ENCODE data around the gene GNG12. TPM values are rescaled to one million over a fixed set of nuclear protein-coding genes. Genes with fewer than 3 reads are reported as not detected.

Gene GNG12
- total and polyA plus RNA-seq, 9 of the 15 experiments (the other 6 are each of a cell fraction or from before 2014, with no cell fraction given) = 2.6 to 6.0 (median 4.1) TPM

GRCh38 chr1:67780637-67781036 lies 52.6 kb downstream of the GNG12 start (continued):
- TF ChIP-seq, protein P1, sequence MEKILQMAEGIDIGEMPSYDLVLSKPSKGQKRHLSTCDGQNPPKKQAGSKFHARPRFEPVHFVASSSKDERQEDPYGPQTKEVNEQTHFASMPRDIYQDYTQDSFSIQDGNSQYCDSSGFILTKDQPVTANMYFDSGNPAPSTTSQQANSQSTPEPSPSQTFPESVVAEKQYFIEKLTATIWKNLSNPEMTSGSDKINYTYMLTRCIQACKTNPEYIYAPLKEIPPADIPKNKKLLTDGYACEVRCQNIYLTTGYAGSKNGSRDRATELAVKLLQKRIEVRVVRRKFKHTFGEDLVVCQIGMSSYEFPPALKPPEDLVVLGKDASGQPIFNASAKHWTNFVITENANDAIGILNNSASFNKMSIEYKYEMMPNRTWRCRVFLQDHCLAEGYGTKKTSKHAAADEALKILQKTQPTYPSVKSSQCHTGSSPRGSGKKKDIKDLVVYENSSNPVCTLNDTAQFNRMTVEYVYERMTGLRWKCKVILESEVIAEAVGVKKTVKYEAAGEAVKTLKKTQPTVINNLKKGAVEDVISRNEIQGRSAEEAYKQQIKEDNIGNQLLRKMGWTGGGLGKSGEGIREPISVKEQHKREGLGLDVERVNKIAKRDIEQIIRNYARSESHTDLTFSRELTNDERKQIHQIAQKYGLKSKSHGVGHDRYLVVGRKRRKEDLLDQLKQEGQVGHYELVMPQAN (IDR thresholded peaks at IDR 0.05; ENCODE audit: borderline replicate concordance) = no peak
- no peak for TF ChIP-seq ZNF778 (CRISPR knock-in tag; IDR thresholded peaks at IDR 0.05)
- TF ChIP-seq BHLHE40 (IDR thresholded peaks at IDR 0.05; ENCODE audit: low read length) = no peak
- no peak for TF ChIP-seq FIP1L1 (IDR thresholded peaks at IDR 0.05; ENCODE audit: low read depth, low read length, poor library complexity, severe bottlenecking)
- TF ChIP-seq, protein P2, sequence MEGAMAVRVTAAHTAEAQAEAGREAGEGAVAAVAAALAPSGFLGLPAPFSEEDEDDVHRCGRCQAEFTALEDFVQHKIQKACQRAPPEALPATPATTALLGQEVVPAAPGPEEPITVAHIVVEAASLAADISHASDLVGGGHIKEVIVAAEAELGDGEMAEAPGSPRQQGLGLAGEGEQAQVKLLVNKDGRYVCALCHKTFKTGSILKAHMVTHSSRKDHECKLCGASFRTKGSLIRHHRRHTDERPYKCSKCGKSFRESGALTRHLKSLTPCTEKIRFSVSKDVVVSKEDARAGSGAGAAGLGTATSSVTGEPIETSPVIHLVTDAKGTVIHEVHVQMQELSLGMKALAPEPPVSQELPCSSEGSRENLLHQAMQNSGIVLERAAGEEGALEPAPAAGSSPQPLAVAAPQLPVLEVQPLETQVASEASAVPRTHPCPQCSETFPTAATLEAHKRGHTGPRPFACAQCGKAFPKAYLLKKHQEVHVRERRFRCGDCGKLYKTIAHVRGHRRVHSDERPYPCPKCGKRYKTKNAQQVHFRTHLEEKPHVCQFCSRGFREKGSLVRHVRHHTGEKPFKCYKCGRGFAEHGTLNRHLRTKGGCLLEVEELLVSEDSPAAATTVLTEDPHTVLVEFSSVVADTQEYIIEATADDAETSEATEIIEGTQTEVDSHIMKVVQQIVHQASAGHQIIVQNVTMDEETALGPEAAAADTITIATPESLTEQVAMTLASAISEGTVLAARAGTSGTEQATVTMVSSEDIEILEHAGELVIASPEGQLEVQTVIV (CRISPR knock-in tag; IDR thresholded peaks at IDR 0.05; ENCODE audit: borderline replicate concordance) = no peak

GRCh38 chr1:67777440-67777839 lies 55.8 kb downstream of the GNG12 start:
- DNase-seq (ENCODE audit: extremely low read depth in 1 of 4, low spot score in 3 of 4) (no peak), ATAC-seq (no peak), FAIRE-seq (no peak)
- Histone ChIP-seq H3K79me2 (ENCODE audit: control insufficient read depth, insufficient read depth, low read length) (no peaks in the 10 kb centered on the region), H3K27me3 (ENCODE audit: control insufficient read depth in 2 of 2, insufficient read depth in 2 of 2, low read length in 2 of 2) (peaks cover 4 to 5% of the 10 kb centered on the region in 2 experiments; a peak in 3 of 5 replicates), H3K9me3 (replicated peaks; ENCODE audit: control insufficient read depth, insufficient read depth, low read depth, low read length) (no peaks in the 10 kb centered on the region), H2AFZ (ENCODE audit: low read depth, low read length) (no peak overlapping the region), H3K9me1 (ENCODE audit: control insufficient read depth, insufficient read depth, low read length) (no peaks in the 10 kb centered on the region), H3K36me3 (ENCODE audit: control insufficient read depth, insufficient read depth, low read length) (no peaks in the 10 kb centered on the region), H3K4me1 (replicated peaks in 1 of 2; ENCODE audit: control insufficient read depth in 2 of 2, insufficient read depth in 2 of 2, low read length in 2 of 2) (no peaks in the 10 kb centered on the region; a peak in 1 of 5 replicates), H4K20me1 (replicated peaks; ENCODE audit: control insufficient read depth, insufficient read depth, low read length) (no peaks in the 10 kb centered on the region), H3K4me3 (no peak overlapping the region), H3K4me2 (ENCODE audit: insufficient read depth, low read length) (no peak overlapping the region), H3K27ac (ENCODE audit: extremely low read depth, low read depth, low read length) (no peak overlapping the region), H3K9ac (ENCODE audit: insufficient read depth in 1 of 2, low read depth in 2 of 2, low read length in 2 of 2) (no peak overlapping the region)
- TF ChIP-seq NR4A1 (CRISPR knock-in tag; IDR thresholded peaks at IDR 0.05) (no peak), NR4A1 (tag; IDR thresholded peaks at IDR 0.05) (no peak), SRSF9 (IDR thresholded peaks at IDR 0.05; ENCODE audit: borderline replicate concordance, low read depth, low read length) (no peak), ZNF134 (CRISPR knock-in tag; conservative IDR thresholded peaks at IDR 0.05) (no peak), XRCC4 (IDR thresholded peaks at IDR 0.05; ENCODE audit: extremely low read depth, insufficient read depth, insufficient read length) (no peak), HSF4 (CRISPR knock-in tag; IDR thresholded peaks at IDR 0.05; ENCODE audit: borderline replicate concordance) (no peak), GATAD2A (IDR thresholded peaks at IDR 0.05) (no peak)
- intact Hi-C loops (cut with micrococcal nuclease) (no loop called here), in situ Hi-C loops (cut with MboI) (no loop called here)
- POLR2A ChIA-PET = no interaction called here
- no TSS peak for BruUV-seq (replicated peaks)
- 5% methylated on average over 4 of the region's 4 CpGs for WGBS (ENCODE audit: insufficient coverage, low coverage, missing lambda C conversion rate)
- CTCF ChIA-PET (ENCODE audit: low intra/inter-chr PET ratio) = no interaction called here

All from K562 (cell line).